ENCODE measurements around the gene TTC9B.

- no peak for TF ChIP-seq KDM5A (IDR thresholded peaks at IDR 0.05)
- TF ChIP-seq, protein P1, sequence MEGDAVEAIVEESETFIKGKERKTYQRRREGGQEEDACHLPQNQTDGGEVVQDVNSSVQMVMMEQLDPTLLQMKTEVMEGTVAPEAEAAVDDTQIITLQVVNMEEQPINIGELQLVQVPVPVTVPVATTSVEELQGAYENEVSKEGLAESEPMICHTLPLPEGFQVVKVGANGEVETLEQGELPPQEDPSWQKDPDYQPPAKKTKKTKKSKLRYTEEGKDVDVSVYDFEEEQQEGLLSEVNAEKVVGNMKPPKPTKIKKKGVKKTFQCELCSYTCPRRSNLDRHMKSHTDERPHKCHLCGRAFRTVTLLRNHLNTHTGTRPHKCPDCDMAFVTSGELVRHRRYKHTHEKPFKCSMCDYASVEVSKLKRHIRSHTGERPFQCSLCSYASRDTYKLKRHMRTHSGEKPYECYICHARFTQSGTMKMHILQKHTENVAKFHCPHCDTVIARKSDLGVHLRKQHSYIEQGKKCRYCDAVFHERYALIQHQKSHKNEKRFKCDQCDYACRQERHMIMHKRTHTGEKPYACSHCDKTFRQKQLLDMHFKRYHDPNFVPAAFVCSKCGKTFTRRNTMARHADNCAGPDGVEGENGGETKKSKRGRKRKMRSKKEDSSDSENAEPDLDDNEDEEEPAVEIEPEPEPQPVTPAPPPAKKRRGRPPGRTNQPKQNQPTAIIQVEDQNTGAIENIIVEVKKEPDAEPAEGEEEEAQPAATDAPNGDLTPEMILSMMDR (IDR thresholded peaks at IDR 0.05) = no peak
- TF ChIP-seq BHLHE40 (IDR thresholded peaks at IDR 0.05; ENCODE audit: low read depth, low read length) = no peak
- no peak for TF ChIP-seq NPAS2 (CRISPR knock-in tag; IDR thresholded peaks at IDR 0.05; ENCODE audit: borderline replicate concordance)
- TF ChIP-seq HMGXB4 (CRISPR knock-in tag; IDR thresholded peaks at IDR 0.05; ENCODE audit: borderline replicate concordance) = no peak
Observed at GRCh38 chr19:40231057-40231456, 12.9 kb upstream of the TTC9B start.

All from A549 (cell line).